GM10266 (cell line): Measurements from ENCODE around the gene CD69.

Source experiments
- DNase-seq: peaks from one replicate; pipeline ENCODE4 v3.0.0; 2012; ENCODE audit errors: extremely low spot score
- TF ChIP-seq, protein P1 (sequence below): IDR thresholded peaks from 2 replicates; pipeline ENCODE4 v1.5.1; 2012; ENCODE audit warnings: mild to moderate bottlenecking, low read depth; ENCODE audit not compliant: control insufficient read depth, insufficient read depth; ENCODE audit errors: missing control alignments

CD69 gene

DNA sequence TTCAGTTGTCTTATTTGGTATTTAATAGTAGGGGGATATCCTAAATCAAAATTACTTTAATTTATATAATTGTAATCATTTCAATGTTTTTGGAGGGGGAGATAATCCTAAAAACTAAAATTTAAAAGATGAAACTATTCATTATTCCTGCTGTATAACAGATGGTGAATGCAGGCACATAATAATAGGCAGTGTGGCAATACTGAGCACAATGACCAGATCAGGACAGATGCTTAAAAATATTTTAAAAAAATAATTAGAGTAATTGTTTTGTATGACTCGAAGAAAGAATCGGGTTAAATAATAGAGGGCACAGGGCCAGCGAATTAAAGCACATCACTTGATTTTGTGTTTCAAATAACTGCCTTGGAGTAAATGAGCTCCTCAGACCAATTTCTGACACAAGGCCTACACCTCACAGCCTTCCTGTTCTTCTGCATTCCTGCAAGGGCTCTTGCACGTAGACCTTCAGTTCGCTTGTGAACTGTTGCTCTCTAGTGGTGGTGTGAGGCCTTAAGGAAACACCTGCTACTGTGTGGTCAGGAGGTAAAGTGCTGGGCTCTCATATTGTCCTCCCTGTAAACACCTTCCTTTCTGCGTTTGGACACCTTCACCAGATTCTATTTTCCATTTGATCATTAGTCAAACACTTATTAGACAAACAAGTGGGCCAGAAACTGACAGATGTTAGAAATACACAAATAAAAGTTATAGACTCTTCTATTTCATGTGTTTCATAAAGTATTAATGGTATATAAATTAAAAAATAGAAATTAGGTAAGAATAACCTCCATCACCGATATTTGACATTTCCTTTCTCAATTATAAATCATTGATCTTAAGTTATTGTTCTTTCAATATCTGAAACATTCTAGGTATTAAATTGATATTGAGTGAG, 37.3 kb upstream of the CD69 start:
- TF ChIP-seq, protein P1, sequence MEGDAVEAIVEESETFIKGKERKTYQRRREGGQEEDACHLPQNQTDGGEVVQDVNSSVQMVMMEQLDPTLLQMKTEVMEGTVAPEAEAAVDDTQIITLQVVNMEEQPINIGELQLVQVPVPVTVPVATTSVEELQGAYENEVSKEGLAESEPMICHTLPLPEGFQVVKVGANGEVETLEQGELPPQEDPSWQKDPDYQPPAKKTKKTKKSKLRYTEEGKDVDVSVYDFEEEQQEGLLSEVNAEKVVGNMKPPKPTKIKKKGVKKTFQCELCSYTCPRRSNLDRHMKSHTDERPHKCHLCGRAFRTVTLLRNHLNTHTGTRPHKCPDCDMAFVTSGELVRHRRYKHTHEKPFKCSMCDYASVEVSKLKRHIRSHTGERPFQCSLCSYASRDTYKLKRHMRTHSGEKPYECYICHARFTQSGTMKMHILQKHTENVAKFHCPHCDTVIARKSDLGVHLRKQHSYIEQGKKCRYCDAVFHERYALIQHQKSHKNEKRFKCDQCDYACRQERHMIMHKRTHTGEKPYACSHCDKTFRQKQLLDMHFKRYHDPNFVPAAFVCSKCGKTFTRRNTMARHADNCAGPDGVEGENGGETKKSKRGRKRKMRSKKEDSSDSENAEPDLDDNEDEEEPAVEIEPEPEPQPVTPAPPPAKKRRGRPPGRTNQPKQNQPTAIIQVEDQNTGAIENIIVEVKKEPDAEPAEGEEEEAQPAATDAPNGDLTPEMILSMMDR, result peak; percentile 88
- peak; percentile 52 for DNase-seq

DNA sequence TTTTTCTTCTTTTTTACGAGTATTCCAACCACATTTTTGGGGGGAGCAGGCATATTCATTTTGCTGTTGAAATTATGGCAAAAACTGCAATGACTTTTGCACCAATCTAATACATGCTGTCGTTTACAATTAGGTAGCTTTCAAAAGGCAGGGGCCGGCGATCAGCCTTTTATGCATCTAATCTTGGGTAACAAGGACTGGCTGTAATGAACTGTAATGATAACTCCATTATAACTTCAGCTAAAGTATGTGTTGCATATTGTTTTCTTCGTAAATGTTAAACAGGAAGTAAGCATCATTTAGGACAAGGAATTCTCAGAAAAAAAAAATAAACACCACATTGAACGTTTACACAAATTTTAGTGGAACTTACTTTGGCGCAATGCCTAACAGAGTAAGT, 36.3 kb upstream of the CD69 start:
- DNase-seq, result no peak
- TF ChIP-seq, protein P1, result no peak

DNA sequence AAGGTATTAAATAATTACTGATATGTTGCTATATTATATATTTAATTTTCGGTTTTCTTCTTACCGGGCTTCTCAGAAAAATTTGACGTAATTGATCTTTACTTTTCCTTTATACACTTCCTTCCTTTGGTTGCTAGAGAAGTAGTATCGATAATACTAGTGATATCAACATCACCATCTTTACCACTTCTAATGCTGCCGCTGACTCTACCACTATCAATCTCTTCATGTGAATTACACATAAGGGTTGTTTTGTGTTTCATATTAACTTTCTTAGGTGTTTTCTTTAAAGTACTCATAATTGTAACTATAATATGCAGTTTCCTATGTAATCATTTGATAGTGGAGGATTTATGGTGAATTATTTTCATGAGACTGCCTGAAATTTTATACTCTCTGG, 35.6 kb upstream of the CD69 start:
- TF ChIP-seq, protein P1, result no peak
- DNase-seq, result no peak

DNA sequence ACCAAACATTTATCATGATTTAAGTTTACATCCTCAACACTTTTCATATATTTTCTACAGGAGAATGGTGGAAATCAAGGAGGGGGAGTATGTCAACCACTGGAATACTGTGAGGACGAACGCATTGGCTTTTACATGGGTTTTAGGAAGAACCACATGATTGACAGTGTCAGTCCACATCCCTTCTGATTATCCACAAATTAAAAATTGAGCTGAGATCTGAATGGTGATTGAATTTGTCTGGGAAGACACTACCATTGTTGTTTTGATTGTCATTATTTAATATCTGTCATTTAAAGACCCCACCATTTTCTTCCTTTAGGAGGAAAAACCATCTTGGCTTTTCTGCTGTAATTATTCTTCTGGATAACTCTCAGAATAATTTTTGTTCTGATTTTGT, 35.2 kb upstream of the CD69 start:
- TF ChIP-seq, protein P1, result no peak
- no peak for DNase-seq

DNA sequence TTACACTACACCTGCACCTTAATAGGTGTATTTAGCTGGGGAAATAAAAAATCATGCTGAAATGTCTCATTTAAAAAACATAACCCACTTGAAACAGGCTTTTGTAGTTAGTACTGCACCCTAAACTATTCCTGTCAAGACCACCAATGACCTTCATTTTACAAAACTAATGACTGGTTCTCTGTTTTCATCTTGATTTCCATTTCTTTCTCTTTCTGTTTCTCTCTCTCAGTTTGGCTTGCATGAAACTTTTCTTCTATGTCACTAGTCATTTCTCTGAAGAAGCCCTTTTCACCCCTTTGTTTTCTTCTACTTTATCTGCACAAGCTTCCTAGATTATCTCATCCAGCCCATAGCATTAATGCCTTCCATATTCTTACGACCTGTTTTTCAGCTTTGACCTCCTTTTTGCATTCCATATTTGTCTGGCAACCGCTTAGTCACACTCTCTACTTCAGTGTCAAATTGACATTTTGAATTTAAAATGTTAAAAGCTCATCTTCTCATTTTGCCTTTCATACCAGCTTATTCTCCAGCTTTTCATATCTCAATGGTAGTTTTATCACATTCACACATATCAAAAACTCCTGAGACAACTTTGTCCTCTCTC, 33.9 kb upstream of the CD69 start:
- DNase-seq, result peak; percentile 19
- TF ChIP-seq, protein P1, result no peak

DNA sequence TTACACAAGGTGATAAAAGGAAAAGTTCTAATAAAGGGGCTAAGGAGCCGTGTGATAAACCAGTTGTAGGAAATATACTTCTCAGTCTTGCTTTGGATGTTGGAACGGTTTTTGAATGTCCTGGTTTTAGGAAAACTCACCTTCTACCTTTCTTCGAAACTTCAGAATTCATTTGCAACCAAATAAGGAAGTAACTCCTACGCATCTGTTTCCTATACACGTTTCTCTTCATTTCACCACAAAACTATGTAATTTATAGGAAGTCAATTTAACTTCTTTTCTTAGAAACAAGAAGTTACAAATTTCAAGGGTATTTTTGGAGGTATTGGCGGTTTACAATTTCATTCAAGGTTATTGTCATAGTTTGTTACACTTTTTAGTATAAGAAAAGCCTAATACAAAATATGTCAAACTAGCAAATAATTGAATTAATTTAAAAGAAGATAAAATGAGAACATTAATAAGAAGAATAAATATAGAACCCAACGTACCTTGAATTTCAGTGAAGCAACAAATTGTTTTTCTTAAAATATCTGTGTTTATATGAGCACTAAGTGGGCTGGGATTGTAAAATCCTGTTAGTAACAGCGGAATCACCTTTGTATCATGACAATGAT, 33.2 kb upstream of the CD69 start:
- no peak for DNase-seq
- TF ChIP-seq, protein P1, result no peak

DNA sequence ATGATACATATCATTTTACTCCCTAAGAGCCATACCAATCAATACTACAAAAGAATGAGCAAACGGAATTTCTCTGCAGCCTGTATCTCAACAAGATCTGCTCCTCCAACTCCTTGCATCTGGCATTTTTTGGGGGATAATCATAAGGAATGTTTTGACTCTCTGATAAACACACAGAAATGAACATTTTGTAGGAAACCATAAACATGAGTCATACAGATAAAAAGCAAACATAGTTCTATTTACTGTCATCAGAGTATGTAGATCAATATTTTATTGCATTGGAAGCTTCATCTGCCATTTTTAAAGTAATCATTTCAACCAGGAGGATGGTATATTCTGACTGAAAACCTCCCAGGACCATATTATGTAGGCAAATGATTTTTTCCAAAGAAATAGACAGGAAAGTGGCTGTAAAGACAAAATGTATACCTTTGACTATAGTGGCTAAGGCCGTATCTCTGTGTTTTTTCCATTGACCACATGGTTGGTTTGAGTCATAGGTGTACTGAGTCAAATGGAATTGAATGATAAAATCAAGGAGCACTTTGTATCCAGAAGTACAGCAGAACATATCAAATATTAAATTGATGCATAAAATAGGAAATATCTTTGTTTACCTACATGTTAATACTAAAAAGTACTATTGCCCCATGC, 32.4 kb upstream of the CD69 start:
- DNase-seq, result no peak
- TF ChIP-seq, protein P1, result no peak
